T-cell (primary cell): Measurements from ENCODE around the gene TDRD15. TPM values are rescaled to one million over a fixed set of nuclear protein-coding genes. Genes with fewer than 3 reads are reported as not detected.

ENCODE experiments used
- ATAC-seq, 4 experiments: fragments of 200-7000 bp in 3 of 4; fragments of 150-1000 bp in 1 of 4; cut with Tn5 transposase; replicated peaks in 1 of 4; 1 replicate in 3 of 4; 2 replicates in 1 of 4; pipeline ENCODE4 v1.10.0; 2021; ENCODE audit warnings: moderate library complexity in 3 of 4, mild to moderate bottlenecking in 2 of 4, moderate number of reproducible peaks in 1 of 4
- CTCF ChIA-PET, 2 donors: fragments of 300-600 bp; sonication (Branson Sonifier 250); formaldehyde crosslinking; loops; one replicate each; lab custom pipeline; 2022; ENCODE audit warnings: antibody characterized with exemption in 2 of 2; lab: Charles Lee
- POLR2A ChIA-PET, 2 donors: fragments of 300-600 bp; sonication (Branson Sonifier 250); formaldehyde crosslinking; loops; one replicate each; lab custom pipeline; 2022; ENCODE audit warnings: antibody characterized with exemption in 2 of 2; lab: Charles Lee
- DNase-seq, 35 experiments: peaks; one replicate each; pipeline versions ENCODE4 v3.0.0 to v3.0.0-alpha.2; 2013 to 2023
- H3K27ac ChIP-seq: one replicate; pipeline ENCODE4 v1.5.1; 2013; ENCODE audit warnings: low read length
- H3K27me3 ChIP-seq, 2 experiments: replicated peaks in 1 of 2; 1 replicate in 1 of 2; 2 replicates in 1 of 2; pipeline versions ENCODE4 v1.6.1 to v1.7.0; 2013; ENCODE audit warnings: low read length in 1 of 2, mixed read lengths in 1 of 2; ENCODE audit not compliant: control insufficient read depth in 2 of 2, insufficient read depth in 2 of 2; ENCODE audit errors: extremely low read depth in 1 of 2
- H3K36me3 ChIP-seq, 2 donors: 1 replicate in 1 of 2; 2 replicates in 1 of 2; pipeline versions ENCODE4 v1.6.1 to v1.7.0; 2013; ENCODE audit warnings: low read length in 1 of 2; ENCODE audit not compliant: control insufficient read depth in 2 of 2, insufficient read depth in 1 of 2; ENCODE audit errors: extremely low read depth in 1 of 2
- H3K4me1 ChIP-seq, 2 experiments: 1 replicate in 1 of 2; 2 replicates in 1 of 2; pipeline versions ENCODE4 v1.6.1 to v1.7.0; 2013; ENCODE audit warnings: low read length in 2 of 2, mixed read lengths in 1 of 2; ENCODE audit not compliant: insufficient read depth in 2 of 2, control insufficient read depth in 1 of 2; ENCODE audit errors: extremely low read depth in 1 of 2
- H3K4me3 ChIP-seq, 2 donors: 1 replicate in 1 of 2; 2 replicates in 1 of 2; pipeline versions ENCODE4 v1.5.1 to v1.7.0; 2013; ENCODE audit warnings: mild to moderate bottlenecking in 2 of 2, low read length in 1 of 2, moderate library complexity in 1 of 2; ENCODE audit not compliant: control insufficient read depth in 1 of 2; ENCODE audit errors: extremely low read depth in 1 of 2
- H3K9me3 ChIP-seq: 2 replicates; pipeline ENCODE4 v1.7.0; 2013
- H3K27ac Mint-ChIP-seq, 2 donors: one replicate each; pipeline ENCODE4 v1.8.0; 2020 to 2021; ENCODE audit warnings: mild to moderate bottlenecking in 2 of 2, mixed read lengths in 2 of 2
- H3K27me3 Mint-ChIP-seq, 2 donors: one replicate each; pipeline ENCODE4 v1.8.0; 2021 to 2022; ENCODE audit warnings: mixed read lengths in 2 of 2
- H3K36me3 Mint-ChIP-seq: one replicate; pipeline ENCODE4 v1.8.0; 2021; ENCODE audit warnings: mixed read lengths
- H3K4me1 Mint-ChIP-seq, 3 donors: one replicate each; pipeline ENCODE4 v1.8.0; 2020 to 2022; ENCODE audit warnings: mixed read lengths in 3 of 3, mild to moderate bottlenecking in 1 of 3
- H3K4me3 Mint-ChIP-seq, 3 donors: one replicate each; pipeline ENCODE4 v1.8.0; 2020 to 2022; ENCODE audit warnings: mild to moderate bottlenecking in 3 of 3, mixed read lengths in 3 of 3, moderate library complexity in 3 of 3
- H3K9me3 Mint-ChIP-seq, 3 donors: one replicate each; pipeline ENCODE4 v1.8.0; 2020 to 2022; ENCODE audit warnings: mixed read lengths in 3 of 3
- WGBS: methylation state at CpG from one replicate; pipeline ENCODE4 v1.1.5; 2013; ENCODE audit warnings: missing lambda C conversion rate; ENCODE audit not compliant: insufficient coverage; 5-methylcytosine and 5-hydroxymethylcytosine counted together
- total RNA-seq, 35 experiments: library from RNA in 6 of 35; stranded (reverse) in 6 of 35; fragments of 120-200 nt in 1 of 35; gene quantifications; one replicate each; pipeline versions ENCODE4 v1.2.1 to v1.2.4 and lab custom pipeline; 2013 to 2026

TDRD15 gene
- total RNA-seq, 5 donors from 2014 or later (not counting 1 experiment from before 2014, with no cell fraction given) = not detected

- H3K27me3 ChIP-seq = no peaks in the 10 kb centered on the region
- CTCF ChIA-PET = interaction anchor here in 1 of 2 donors (0.7 kb wide), 1 partner anchor 396 kb away, joined by 5 read pairs; no protein-coding TSS in a partner anchor
- no peak for DNase-seq
- H3K27ac ChIP-seq = no peak overlapping the region
- H3K4me1 ChIP-seq = no peaks in the 10 kb centered on the region
- Mint-ChIP-seq H3K27me3 (peaks cover 0 to 2% of the 10 kb centered on the region in 2 donors), H3K27ac (no peak overlapping the region), H3K36me3 (no peaks in the 10 kb centered on the region), H3K4me1 (no peaks in the 10 kb centered on the region), H3K4me3 (no peak overlapping the region), H3K9me3 (no peaks in the 10 kb centered on the region)
- POLR2A ChIA-PET = no interaction called here
- no peak for ATAC-seq
- no peaks in the 10 kb centered on the region for H3K36me3 ChIP-seq
- H3K9me3 ChIP-seq = no peaks in the 10 kb centered on the region
- no peak overlapping the region for H3K4me3 ChIP-seq
- 85% methylated on average over 11 of the region's 12 CpGs for WGBS
Measured at GRCh38 chr2:21102356-21102755, 21.4 kb upstream of the TDRD15 start.

GRCh38 chr2:21103274-21103891 is 20.4 kb upstream of the TDRD15 start:
- H3K36me3 ChIP-seq = no peaks in the 10 kb centered on the region
- Mint-ChIP-seq H3K4me3 (no peak overlapping the region), H3K27ac (no peak overlapping the region), H3K27me3 (peaks cover 0 to 2% of the 10 kb centered on the region in 2 donors), H3K36me3 (no peaks in the 10 kb centered on the region), H3K4me1 (no peaks in the 10 kb centered on the region), H3K9me3 (no peaks in the 10 kb centered on the region)
- H3K4me1 ChIP-seq = no peaks in the 10 kb centered on the region
- ChIA-PET POLR2A (no interaction called here), CTCF (no interaction called here)
- H3K4me3 ChIP-seq = no peak overlapping the region
- H3K27me3 ChIP-seq = no peaks in the 10 kb centered on the region
- H3K27ac ChIP-seq = no peak overlapping the region
- ATAC-seq (no peak), DNase-seq (no peak)
- H3K9me3 ChIP-seq = no peaks in the 10 kb centered on the region
- no CpG with 5 or more reads among the region's 1 CpG for WGBS

GRCh38 chr2:21104030-21104660 is 19.6 kb upstream of the TDRD15 start:
- Histone ChIP-seq H3K4me1 (no peaks in the 10 kb centered on the region), H3K27me3 (no peaks in the 10 kb centered on the region), H3K4me3 (no peak overlapping the region), H3K27ac (no peak overlapping the region), H3K9me3 (no peaks in the 10 kb centered on the region), H3K36me3 (no peaks in the 10 kb centered on the region)
- no CpG with 5 or more reads among the region's 1 CpG for WGBS
- no peak overlapping the region for H3K4me3 Mint-ChIP-seq
- DNase-seq (no peak), ATAC-seq (no peak)
- no peaks in the 10 kb centered on the region for H3K4me1 Mint-ChIP-seq
- no peaks in the 10 kb centered on the region for H3K36me3 Mint-ChIP-seq
- ChIA-PET POLR2A (no interaction called here), CTCF (no interaction called here)
- H3K27me3 Mint-ChIP-seq = peaks cover 0 to 2% of the 10 kb centered on the region in 2 donors
- no peaks in the 10 kb centered on the region for H3K9me3 Mint-ChIP-seq
- no peak overlapping the region for H3K27ac Mint-ChIP-seq

- no peaks in the 10 kb centered on the region for H3K9me3 ChIP-seq
- H3K27ac ChIP-seq = no peak overlapping the region
- Mint-ChIP-seq H3K27ac (no peak overlapping the region), H3K9me3 (no peaks in the 10 kb centered on the region), H3K27me3 (peaks cover 0 to 6% of the 10 kb centered on the region in 2 donors), H3K4me3 (no peak overlapping the region), H3K4me1 (no peaks in the 10 kb centered on the region), H3K36me3 (no peaks in the 10 kb centered on the region)
- H3K36me3 ChIP-seq = no peaks in the 10 kb centered on the region
- DNase-seq (no peak), ATAC-seq (no peak)
- POLR2A ChIA-PET = no interaction called here
- CTCF ChIA-PET = no interaction called here
- H3K27me3 ChIP-seq = no peaks in the 10 kb centered on the region
- no peak overlapping the region for H3K4me3 ChIP-seq
- H3K4me1 ChIP-seq = no peaks in the 10 kb centered on the region
- 80% methylated on average over 1 of the region's 1 CpG for WGBS
Measured at GRCh38 chr2:21111012-21111411, 12.8 kb upstream of the TDRD15 start.

GRCh38 chr2:21117688-21118087 is 6.1 kb upstream of the TDRD15 start:
- H3K27me3 ChIP-seq = no peaks in the 10 kb centered on the region
- H3K27ac Mint-ChIP-seq = no peak overlapping the region
- no peak overlapping the region for H3K27ac ChIP-seq
- H3K27me3 Mint-ChIP-seq = peaks cover 8 to 9% of the 10 kb centered on the region in 2 donors
- ChIA-PET CTCF (no interaction called here), POLR2A (no interaction called here)
- no peaks in the 10 kb centered on the region for H3K9me3 ChIP-seq
- no peaks in the 10 kb centered on the region for H3K9me3 Mint-ChIP-seq
- H3K36me3 ChIP-seq = no peaks in the 10 kb centered on the region
- no peaks in the 10 kb centered on the region for H3K4me1 ChIP-seq
- H3K4me1 Mint-ChIP-seq = no peaks in the 10 kb centered on the region
- DNase-seq = no peak
- H3K4me3 Mint-ChIP-seq = no peak overlapping the region
- H3K4me3 ChIP-seq = no peak overlapping the region
- no peak for ATAC-seq
- H3K36me3 Mint-ChIP-seq = no peaks in the 10 kb centered on the region

GRCh38 chr2:21118302-21118920 is 5.4 kb upstream of the TDRD15 start:
- Mint-ChIP-seq H3K4me3 (no peak overlapping the region), H3K27me3 (peaks cover 6 to 9% of the 10 kb centered on the region in 2 donors), H3K9me3 (no peaks in the 10 kb centered on the region), H3K27ac (no peak overlapping the region), H3K4me1 (no peaks in the 10 kb centered on the region), H3K36me3 (no peaks in the 10 kb centered on the region)
- DNase-seq = peak in 1 of 35 experiments; percentile 12
- H3K27me3 ChIP-seq = no peaks in the 10 kb centered on the region
- H3K4me3 ChIP-seq = no peak overlapping the region
- ChIA-PET CTCF (no interaction called here), POLR2A (no interaction called here)
- H3K4me1 ChIP-seq = no peaks in the 10 kb centered on the region
- 60% methylated on average over 1 of the region's 3 CpGs for WGBS
- no peaks in the 10 kb centered on the region for H3K9me3 ChIP-seq
- ATAC-seq = no peak
- H3K36me3 ChIP-seq = no peaks in the 10 kb centered on the region
- no peak overlapping the region for H3K27ac ChIP-seq
